ENCODE measurements around the gene MGST2.
"Not testable (repeated sequence)": the region's sequence is repeated elsewhere in the genome, so short reads cannot be mapped to it uniquely, and the experiment has no call there.

DNA sequence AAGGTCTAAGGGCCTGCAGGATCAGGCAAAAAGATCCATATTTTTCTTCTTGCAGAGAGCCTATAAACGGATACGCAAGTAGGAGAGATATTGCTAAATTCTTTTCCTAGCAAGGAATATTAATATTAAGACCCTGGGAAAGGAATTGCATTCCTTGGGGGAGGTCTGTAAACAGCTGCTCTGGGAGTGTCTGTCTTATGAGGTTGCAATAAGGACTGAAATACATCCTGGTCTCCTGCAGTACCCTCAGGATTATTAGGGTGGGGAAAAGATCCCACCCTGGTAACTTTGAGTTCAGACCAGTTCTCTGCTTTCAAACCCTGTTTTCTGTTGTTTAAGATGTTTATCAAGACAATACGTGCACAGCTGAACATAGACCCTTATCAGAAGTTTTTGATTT, 27.3 kb upstream of the MGST2 start:
- not testable (repeated sequence) for TF ChIP-seq ZNF384 (IDR thresholded peaks at IDR 0.05; ENCODE audit: borderline replicate concordance, low read depth, low read length); FOXM1 (IDR thresholded peaks at IDR 0.05; ENCODE audit: low read depth, low read length); POLR2A (IDR thresholded peaks at IDR 0.05; ENCODE audit: low read depth, low read length); CREM (IDR thresholded peaks at IDR 0.05; ENCODE audit: low read depth)
